ENCODE results near the gene ST6GAL1.

Gene ST6GAL1

GRCh38 chr3:186917512-186918312 is 12.6 kb upstream of the ST6GAL1 start:
- DNase-seq = no peak

GRCh38 chr3:186920301-186920700 is 10.0 kb upstream of the ST6GAL1 start:
- DNase-seq = no peak

GRCh38 chr3:186920796-186921195 is 9.5 kb upstream of the ST6GAL1 start:
- DNase-seq = no peak

GRCh38 chr3:186921578-186921977 is 8.7 kb upstream of the ST6GAL1 start:
- no peak for DNase-seq

- DNase-seq = no peak
Measured at GRCh38 chr3:186922224-186922623, 8.1 kb upstream of the ST6GAL1 start.

- DNase-seq = no peak
Measured at GRCh38 chr3:186922790-186923189, 7.5 kb upstream of the ST6GAL1 start.

GRCh38 chr3:186923241-186923640 is 7.1 kb upstream of the ST6GAL1 start:
- DNase-seq = no peak

GRCh38 chr3:186925826-186926225 is 4.5 kb upstream of the ST6GAL1 start:
- no peak for DNase-seq

GRCh38 chr3:186929186-186929585 is 1.1 kb upstream of the ST6GAL1 start:
- DNase-seq = no peak

GRCh38 chr3:186929685-186930084 is 641 bp upstream of the ST6GAL1 start:
- DNase-seq = no peak

GRCh38 chr3:186930641-186931531 is 560 bp downstream of the ST6GAL1 start:
- DNase-seq = peak; percentile 71

GRCh38 chr3:186931532-186932280 is 1.4 kb downstream of the ST6GAL1 start:
- DNase-seq = peak; percentile 70

- DNase-seq = peak; percentile 49
Measured at GRCh38 chr3:186932281-186933181, 2.2 kb downstream of the ST6GAL1 start.

- no peak for DNase-seq
Measured at GRCh38 chr3:186933816-186934215, 3.5 kb downstream of the ST6GAL1 start.

GRCh38 chr3:186935133-186935532 is 4.8 kb downstream of the ST6GAL1 start:
- DNase-seq = no peak

GRCh38 chr3:186937017-186937875 is 6.9 kb downstream of the ST6GAL1 start:
- no peak for DNase-seq

- peak; percentile 80 for DNase-seq
Measured at GRCh38 chr3:186938716-186939115, 8.4 kb downstream of the ST6GAL1 start.

- DNase-seq = no peak
Measured at GRCh38 chr3:186939536-186939935, 9.2 kb downstream of the ST6GAL1 start.

- DNase-seq = no peak
Measured at GRCh38 chr3:186940967-186941366, 10.6 kb downstream of the ST6GAL1 start.

GRCh38 chr3:186942168-186942567 is 11.8 kb downstream of the ST6GAL1 start:
- DNase-seq = no peak

GRCh38 chr3:186945255-186945823 is 15.0 kb downstream of the ST6GAL1 start:
- no peak for DNase-seq

All from kidney glomerular epithelial cell (primary cell).